GM12878 (cell line): ENCODE data around the gene MRGPRG.

Source experiments
- CTCF ChIP-seq, 3 experiments: IDR thresholded peaks in 2 of 3; conservative IDR thresholded peaks in 1 of 3; 2 replicates each; pipeline ENCODE4 v1.5.1; 2011; ENCODE audit warnings: low read depth in 3 of 3, low read length in 3 of 3, mild to moderate bottlenecking in 3 of 3, control low read depth in 2 of 3, moderate library complexity in 2 of 3, inconsistent platforms in 1 of 3, mixed read lengths in 1 of 3; ENCODE audit not compliant: control insufficient read depth in 2 of 3, insufficient read depth in 1 of 3; ENCODE audit errors: extremely low read depth in 1 of 3
- PAX8 ChIP-seq: fragments of 450-650 bp; IDR thresholded peaks from 2 replicates; pipeline ENCODE4 v1.6.1; 2017; ENCODE audit warnings: mild to moderate bottlenecking, moderate library complexity
- RAD21 ChIP-seq: IDR thresholded peaks from 2 replicates; pipeline ENCODE4 v1.6.1; 2011; ENCODE audit warnings: mild to moderate bottlenecking, low read depth, low read length, moderate library complexity; ENCODE audit not compliant: insufficient read depth
- ZBTB40 ChIP-seq: fragments of 450-650 bp; IDR thresholded peaks from 2 replicates; pipeline ENCODE4 v1.6.1; 2016; ENCODE audit warnings: mild to moderate bottlenecking, moderate library complexity, borderline replicate concordance
- ZNF217 ChIP-seq: fragments of 450-650 bp; IDR thresholded peaks from 2 replicates; pipeline ENCODE4 v1.6.1; 2017; ENCODE audit warnings: antibody characterized with exemption, mild to moderate bottlenecking
- ZSCAN29 ChIP-seq: fragments of 450-650 bp; IDR thresholded peaks from 2 replicates; pipeline ENCODE4 v1.6.1; 2017; ENCODE audit warnings: mild to moderate bottlenecking, moderate library complexity

- TF ChIP-seq PAX8 (no peak), CTCF (IDR thresholded peaks at IDR 0.05 in 2 of 3, conservative IDR thresholded peaks at IDR 0.05 in 1 of 3; ENCODE audit: control insufficient read depth in 2 of 3, extremely low read depth in 1 of 3, insufficient read depth in 1 of 3, low read depth in 3 of 3, low read length in 3 of 3) (no peak), ZSCAN29 (no peak), ZBTB40 (no peak), ZNF217 (no peak), RAD21 (no peak)
Measured at GRCh38 chr11:3207526-3208189, 11.0 kb downstream of the MRGPRG start.
